ENCODE measurements around the gene CSGALNACT2. TPM values are rescaled to one million over a fixed set of nuclear protein-coding genes. Genes with fewer than 3 reads are reported as not detected.

The CSGALNACT2 gene
- total and polyA plus RNA-seq, 2 of the 13 experiments (the other 11 are each of a cell fraction or from before 2014, with no cell fraction given): 3.3 to 7.1 TPM

- no peak overlapping the region for H3K4me2 ChIP-seq (ENCODE audit: low read depth, low read length)
- WGBS (ENCODE audit: low lambda C conversion rate): 97% methylated on average over 5 of the region's 5 CpGs
- in situ Hi-C loops (cut with HindIII; ENCODE audit: extremely low pct_ligation_motif_present, low pct_unique_long_range_greater_than_20kb) (no loop called here), intact Hi-C loops (cut with micrococcal nuclease; ENCODE audit: unreplicated experiment) (no loop called here)
- no peak for TF ChIP-seq THAP11 (CRISPR knock-in tag; IDR thresholded peaks at IDR 0.05)
- TF ChIP-seq MTA3 (CRISPR knock-in tag; IDR thresholded peaks at IDR 0.05): no peak
- TF ChIP-seq MTA1 (CRISPR knock-in tag; IDR thresholded peaks at IDR 0.05; ENCODE audit: borderline replicate concordance): no peak
- no peak for TF ChIP-seq ZNF333 (CRISPR knock-in tag; IDR thresholded peaks at IDR 0.05; ENCODE audit: borderline replicate concordance)
- no peak overlapping the region for H3K4me3 ChIP-seq (replicated peaks in 1 of 3; ENCODE audit: insufficient read depth in 1 of 3, low read depth in 2 of 3, low read length in 3 of 3)
- CTCF ChIA-PET (ENCODE audit: low intra/inter-chr PET ratio, low total read pairs): no interaction called here
- H3K27me3 ChIP-seq (ENCODE audit: control insufficient read depth in 1 of 2, insufficient read depth in 2 of 2, low read length in 2 of 2): peaks cover 0 to 4% of the 10 kb centered on the region in 2 experiments; a peak in 3 of 5 replicates
- FAIRE-seq (no peak), DNase-seq (ENCODE audit: low spot score) (no peak), ATAC-seq (no peak)
- H4K20me1 ChIP-seq (ENCODE audit: insufficient read depth, low read length): no peaks in the 10 kb centered on the region
- no peaks in the 10 kb centered on the region for H3K36me3 ChIP-seq (replicated peaks in 1 of 2; ENCODE audit: control insufficient read depth in 1 of 2, insufficient read depth in 2 of 2, low read length in 2 of 2)
- no peaks in the 10 kb centered on the region for H3K9me3 ChIP-seq (ENCODE audit: low read length)
- no TSS peak for BruUV-seq (replicated peaks)
- H2AFZ ChIP-seq (ENCODE audit: low read length): no peak overlapping the region
- H3K4me1 ChIP-seq (ENCODE audit: insufficient read depth, low read length): peaks cover 33% of the 10 kb centered on the region
- peaks cover 17% of the 10 kb centered on the region for H3K79me2 ChIP-seq (ENCODE audit: insufficient read depth, low read length)
- no peak overlapping the region for H3K27ac ChIP-seq (ENCODE audit: extremely low read length, insufficient read depth, low read length)
- no peak overlapping the region for H3K9ac ChIP-seq (ENCODE audit: insufficient read depth, low read depth, low read length)
- POLR2A ChIA-PET: no interaction called here
These were observed 1.8 kb upstream of the CSGALNACT2 start for GRCh38 chr10:43136432-43136831.

DNA sequence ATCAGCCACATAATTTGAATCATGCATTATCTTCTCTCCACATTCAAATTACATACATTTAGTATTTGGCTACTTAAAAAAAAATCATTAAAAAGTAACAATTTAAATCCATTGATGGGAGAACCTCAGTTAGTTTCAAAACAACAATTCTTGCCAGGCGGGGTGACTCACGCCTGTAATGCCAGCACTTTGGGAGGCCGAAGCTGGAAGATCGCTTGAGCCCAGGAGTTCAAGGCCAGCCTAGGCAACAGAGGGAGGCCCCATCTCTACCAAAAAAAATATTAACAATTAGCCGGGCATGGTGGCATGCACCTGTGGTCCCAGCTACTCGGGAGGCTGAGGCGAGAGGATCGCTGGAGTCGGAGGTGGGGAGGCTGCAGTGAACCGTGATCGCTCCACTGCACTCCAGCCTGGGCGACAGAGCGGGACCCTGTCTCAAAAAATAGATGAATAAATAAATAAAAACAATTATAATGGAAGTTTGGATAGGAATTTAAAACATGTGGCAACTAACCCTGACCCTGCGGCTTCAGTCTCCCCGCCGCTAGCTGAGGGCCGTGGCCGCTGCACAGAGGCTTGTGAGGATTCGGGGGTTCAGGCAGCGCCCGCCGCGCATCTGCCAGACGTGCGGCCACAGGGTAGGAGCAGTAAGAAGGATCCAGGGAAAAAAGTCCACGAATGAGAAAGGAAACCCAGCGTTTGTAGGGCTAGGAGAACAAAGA lies 1.1 kb upstream of the CSGALNACT2 start:
- no peak; the same call in 2 of the 3 replicates for ATAC-seq
- Histone ChIP-seq H3K27me3 (ENCODE audit: control insufficient read depth in 1 of 2, insufficient read depth in 2 of 2, low read length in 2 of 2) (peaks cover 0 to 4% of the 10 kb centered on the region in 2 experiments; a peak in 2 of 5 replicates), H2AFZ (ENCODE audit: low read length) (no peak overlapping the region), H3K27ac (ENCODE audit: extremely low read length, insufficient read depth, low read length) (peak overlapping the region; percentile 58), H3K9me3 (ENCODE audit: low read length) (no peaks in the 10 kb centered on the region), H3K36me3 (replicated peaks in 1 of 2; ENCODE audit: control insufficient read depth in 1 of 2, insufficient read depth in 2 of 2, low read length in 2 of 2) (no peaks in the 10 kb centered on the region), H3K79me2 (ENCODE audit: insufficient read depth, low read length) (peaks cover 21% of the 10 kb centered on the region), H3K4me1 (ENCODE audit: insufficient read depth, low read length) (peaks cover 33% of the 10 kb centered on the region), H3K4me2 (ENCODE audit: low read depth, low read length) (peak overlapping the region; percentile 70), H3K4me3 (replicated peaks in 1 of 3; ENCODE audit: insufficient read depth in 1 of 3, low read depth in 2 of 3, low read length in 3 of 3) (peak overlapping the region; percentile 89 to 95 (median 92)), H4K20me1 (ENCODE audit: insufficient read depth, low read length) (no peaks in the 10 kb centered on the region), H3K9ac (ENCODE audit: insufficient read depth, low read depth, low read length) (peak overlapping the region; percentile 69)
- POLR2A ChIA-PET: no interaction called here
- DNase-seq (ENCODE audit: low spot score): no peak
- no peak for FAIRE-seq
- BruUV-seq (replicated peaks): no TSS peak
- in situ Hi-C loops (cut with HindIII; ENCODE audit: extremely low pct_ligation_motif_present, low pct_unique_long_range_greater_than_20kb): no loop called here
- 49% methylated on average over 27 of the region's 27 CpGs for WGBS (ENCODE audit: low lambda C conversion rate)
- intact Hi-C loops (cut with micrococcal nuclease; ENCODE audit: unreplicated experiment): no loop called here
- CTCF ChIA-PET (ENCODE audit: low intra/inter-chr PET ratio, low total read pairs): no interaction called here
- TF ChIP-seq ZNF761 (CRISPR knock-in tag; conservative IDR thresholded peaks at IDR 0.05) (no peak), ZFY (CRISPR knock-in tag; IDR thresholded peaks at IDR 0.05) (no peak), ZNF329 (CRISPR knock-in tag; IDR thresholded peaks at IDR 0.05; ENCODE audit: low read depth) (no peak), GATA4 (IDR thresholded peaks at IDR 0.05; ENCODE audit: borderline replicate concordance, low read depth) (no peak), ZNF235 (CRISPR knock-in tag; IDR thresholded peaks at IDR 0.05; ENCODE audit: borderline replicate concordance) (no peak), TFE3 (CRISPR knock-in tag; IDR thresholded peaks at IDR 0.05) (no peak), RFX1 (IDR thresholded peaks at IDR 0.05) (no peak)
- TF ChIP-seq, protein P1, sequence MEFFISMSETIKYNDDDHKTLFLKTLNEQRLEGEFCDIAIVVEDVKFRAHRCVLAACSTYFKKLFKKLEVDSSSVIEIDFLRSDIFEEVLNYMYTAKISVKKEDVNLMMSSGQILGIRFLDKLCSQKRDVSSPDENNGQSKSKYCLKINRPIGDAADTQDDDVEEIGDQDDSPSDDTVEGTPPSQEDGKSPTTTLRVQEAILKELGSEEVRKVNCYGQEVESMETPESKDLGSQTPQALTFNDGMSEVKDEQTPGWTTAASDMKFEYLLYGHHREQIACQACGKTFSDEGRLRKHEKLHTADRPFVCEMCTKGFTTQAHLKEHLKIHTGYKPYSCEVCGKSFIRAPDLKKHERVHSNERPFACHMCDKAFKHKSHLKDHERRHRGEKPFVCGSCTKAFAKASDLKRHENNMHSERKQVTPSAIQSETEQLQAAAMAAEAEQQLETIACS (CRISPR knock-in tag; IDR thresholded peaks at IDR 0.05): no peak

All from HepG2 (cell line).